Stimulated activated CD4-positive, alpha-beta T cell treated with anti-CD3 and anti-CD28 coated beads, Interleukin-1b, Interleukin-23, amount 100 ng/mL, for 4 hours (primary cell): ENCODE results near the gene DHRS12.
"Not testable (repeated sequence)": the region's sequence is repeated elsewhere in the genome, so short reads cannot be mapped to it uniquely, and the experiment has no call there.

Experiments
- DNase-seq, 2 donors: peaks; one replicate each; pipeline ENCODE4 v3.0.0-alpha.2; 2020; ENCODE audit warnings: low read depth in 2 of 2

The DHRS12 gene

DNA sequence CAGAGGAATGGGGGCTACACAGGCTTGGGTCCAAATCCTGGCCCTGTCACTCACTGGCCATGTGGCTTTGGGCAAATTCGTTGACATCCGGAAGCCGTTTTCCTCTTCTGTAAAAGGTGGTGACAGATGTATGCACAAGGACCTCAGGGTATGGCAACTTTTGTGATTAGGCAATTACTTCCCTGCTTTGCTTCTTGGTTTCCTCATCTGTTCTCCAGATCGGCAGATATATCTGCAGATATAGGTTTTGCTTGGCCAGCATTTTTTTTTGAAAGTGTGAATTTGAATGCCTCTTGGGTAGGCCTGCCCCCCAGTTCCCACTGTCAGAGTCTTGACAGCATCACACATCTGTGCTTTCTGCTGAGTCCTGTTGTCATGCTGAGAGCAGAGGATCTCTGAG, 23.3 kb upstream of the DHRS12 start:
- DNase-seq: no peak

DNA sequence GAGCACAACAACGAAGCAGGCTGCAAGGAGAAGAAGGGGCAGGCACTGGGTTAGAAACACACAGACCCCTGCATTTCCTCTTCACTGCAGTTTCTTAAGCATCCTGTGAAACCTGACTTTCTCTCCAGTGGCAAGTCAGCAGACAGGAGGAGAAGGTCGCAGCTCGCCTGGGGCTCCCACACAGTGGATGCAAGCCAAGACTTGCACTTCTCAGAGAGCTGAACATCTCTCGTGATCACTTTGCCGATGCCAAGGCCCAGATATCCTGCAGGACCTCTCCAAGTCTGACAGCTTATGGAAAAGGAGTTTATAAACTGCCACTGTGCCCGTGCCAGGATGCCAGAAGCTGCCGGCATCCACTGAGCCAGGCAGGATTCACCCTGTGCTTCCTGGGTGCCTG, 22.6 kb upstream of the DHRS12 start:
- no peak for DNase-seq

DNA sequence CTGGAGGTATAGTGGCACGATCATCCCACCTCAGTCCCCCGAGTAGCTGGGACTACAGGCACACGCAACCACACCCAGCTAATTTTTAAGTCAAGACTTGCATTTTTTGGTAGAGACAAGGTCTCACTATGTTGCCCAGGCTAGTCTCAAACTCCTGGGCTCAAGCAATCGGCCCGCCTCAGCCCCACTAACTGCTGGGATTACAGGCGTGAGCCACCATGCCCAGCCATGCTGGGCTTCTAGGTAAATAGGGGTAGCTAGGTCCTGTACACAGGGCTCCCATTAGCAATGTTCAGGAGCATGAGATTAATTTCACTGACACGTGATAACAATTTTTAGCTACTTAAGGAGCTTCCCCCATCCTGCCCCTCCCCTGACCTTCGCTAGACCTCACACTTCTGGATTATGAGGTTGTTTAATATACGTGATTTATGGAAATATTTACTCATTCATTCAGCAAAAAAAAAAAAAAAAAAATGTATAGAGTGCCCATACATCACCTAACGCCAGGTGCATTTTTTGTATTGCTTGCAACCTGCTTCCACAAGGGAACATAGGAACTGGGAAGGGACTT, 21.8 kb upstream of the DHRS12 start:
- no peak for DNase-seq

DNA sequence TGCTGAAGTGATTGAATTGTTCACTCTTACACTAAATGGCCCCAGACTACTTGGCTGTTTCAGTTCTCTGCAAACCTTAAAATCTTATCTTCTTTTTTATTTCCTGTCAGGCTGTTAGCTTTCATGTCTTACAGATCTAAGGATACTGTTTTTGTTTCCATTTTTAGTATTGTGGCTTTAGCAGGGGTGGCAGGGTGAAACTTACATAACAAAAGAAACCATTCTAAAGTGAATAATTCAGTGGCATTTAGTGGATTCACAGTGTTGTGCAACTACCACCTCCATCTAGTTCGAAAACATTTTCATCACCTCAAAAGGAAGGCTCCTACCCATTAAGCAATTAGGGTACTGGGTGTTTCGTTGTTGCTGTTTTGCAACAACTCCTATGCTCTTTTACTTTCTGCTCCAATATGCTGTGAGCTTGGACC, 21.2 kb upstream of the DHRS12 start:
- no peak for DNase-seq

DNA sequence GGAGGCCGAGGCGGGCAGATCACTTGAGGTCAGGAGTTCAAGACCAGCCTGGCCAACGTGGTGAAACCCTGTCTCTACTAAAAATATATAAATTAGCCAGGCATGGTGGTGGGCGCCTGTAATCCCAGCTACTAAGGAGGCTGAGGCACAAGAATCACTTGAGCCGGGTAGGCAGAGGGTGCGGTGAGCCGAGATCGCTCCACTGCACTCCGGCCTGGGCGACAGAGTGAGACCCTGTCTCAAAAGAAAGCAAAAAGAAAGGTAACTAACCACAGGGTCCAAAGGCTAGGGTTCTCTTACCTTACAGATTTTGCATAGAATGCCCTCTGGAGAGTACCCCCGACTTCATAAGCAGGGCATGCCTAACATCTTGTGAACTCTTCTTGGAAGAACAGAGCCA, 20.7 kb upstream of the DHRS12 start:
- not testable (repeated sequence) for DNase-seq

DNA sequence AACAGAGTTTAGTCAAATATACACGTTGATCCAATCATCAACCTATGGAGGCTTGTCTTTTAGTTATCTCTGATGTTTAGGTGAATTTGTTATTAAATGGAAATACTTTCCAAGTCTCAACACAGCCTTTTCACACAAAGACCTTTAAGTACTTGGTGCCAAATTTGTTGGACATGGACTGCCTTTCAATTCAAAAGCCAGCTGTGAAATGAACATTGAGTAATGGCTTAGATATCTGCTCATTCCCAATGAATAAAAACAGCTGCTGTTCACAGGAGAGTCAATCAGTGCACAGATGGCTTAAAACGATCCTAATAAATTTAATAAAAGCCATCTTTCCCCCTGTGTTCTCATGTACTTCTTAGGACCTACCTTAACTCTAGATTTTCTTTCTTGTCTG, 19.9 kb upstream of the DHRS12 start:
- no peak for DNase-seq

DNA sequence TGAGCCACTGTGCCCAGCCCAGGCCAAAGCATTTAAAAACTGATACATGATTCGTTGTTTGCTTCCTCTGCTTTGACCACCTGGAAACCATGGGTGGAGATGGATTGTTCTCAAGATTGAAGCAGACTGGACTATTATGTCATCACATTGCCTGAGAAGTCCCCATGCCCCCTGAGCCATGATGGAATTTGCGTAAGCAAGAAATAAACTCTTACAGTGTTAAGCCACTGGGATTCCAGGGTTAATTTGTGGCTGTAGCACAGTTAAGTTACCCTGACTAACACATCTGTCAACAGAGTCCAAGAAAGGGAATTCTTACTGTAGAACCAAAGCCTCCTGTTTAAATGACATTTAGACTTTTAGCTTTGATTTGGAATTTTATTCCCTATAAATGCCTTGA, 19.4 kb upstream of the DHRS12 start:
- DNase-seq: no peak

DNA sequence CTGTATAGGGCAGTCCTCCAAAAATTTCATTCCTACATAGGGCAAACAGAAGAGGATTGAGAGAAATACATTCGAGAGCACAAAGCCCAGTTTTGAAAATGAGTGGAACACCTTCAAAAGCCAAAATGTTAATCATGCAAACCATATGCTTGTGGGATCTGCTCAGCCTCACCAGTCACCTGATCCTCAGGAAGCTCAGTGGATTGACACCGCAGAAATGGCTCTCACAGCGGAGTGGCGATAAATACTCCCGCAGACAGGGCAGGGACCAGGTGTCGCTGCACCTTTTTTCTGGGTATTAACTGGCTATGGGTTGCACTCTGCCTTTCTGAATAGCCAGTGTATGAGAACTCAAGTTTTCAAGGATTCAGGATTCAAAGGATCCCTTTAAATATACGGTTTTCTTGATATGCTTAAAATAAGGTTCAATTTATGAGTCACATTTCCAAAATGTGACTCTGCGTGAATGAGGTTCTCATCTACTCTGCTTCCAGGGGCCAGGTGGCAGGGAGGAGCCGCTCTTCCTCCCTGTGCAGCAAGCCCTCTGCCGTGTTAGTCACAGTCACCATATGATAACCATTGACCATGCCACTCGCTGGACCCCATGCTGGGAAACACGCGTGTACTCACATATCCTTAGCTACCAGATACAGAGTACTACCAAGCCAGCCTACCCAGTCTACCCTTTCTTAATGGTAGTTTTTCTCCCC, 18.3 kb upstream of the DHRS12 start:
- no peak for DNase-seq

DNA sequence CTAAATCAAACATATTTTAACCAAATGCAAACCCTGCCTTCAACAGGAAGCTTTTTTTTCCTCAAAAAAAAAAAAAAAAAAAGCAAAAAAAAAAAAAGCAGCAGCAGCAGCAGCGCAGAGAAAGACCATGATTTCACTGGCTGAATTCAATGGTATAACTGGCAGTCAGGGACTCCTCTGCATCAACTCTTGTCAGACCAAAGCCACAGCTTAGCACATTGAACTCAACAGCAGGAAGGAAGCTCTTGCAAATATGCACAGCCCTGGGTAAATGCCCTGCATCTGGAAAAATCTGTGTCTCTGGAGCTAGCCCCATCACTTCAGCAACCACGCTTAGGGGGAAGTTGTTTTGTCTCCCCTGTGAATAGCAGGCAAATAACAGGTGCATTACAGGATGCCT, 17.6 kb upstream of the DHRS12 start:
- DNase-seq: no peak

DNA sequence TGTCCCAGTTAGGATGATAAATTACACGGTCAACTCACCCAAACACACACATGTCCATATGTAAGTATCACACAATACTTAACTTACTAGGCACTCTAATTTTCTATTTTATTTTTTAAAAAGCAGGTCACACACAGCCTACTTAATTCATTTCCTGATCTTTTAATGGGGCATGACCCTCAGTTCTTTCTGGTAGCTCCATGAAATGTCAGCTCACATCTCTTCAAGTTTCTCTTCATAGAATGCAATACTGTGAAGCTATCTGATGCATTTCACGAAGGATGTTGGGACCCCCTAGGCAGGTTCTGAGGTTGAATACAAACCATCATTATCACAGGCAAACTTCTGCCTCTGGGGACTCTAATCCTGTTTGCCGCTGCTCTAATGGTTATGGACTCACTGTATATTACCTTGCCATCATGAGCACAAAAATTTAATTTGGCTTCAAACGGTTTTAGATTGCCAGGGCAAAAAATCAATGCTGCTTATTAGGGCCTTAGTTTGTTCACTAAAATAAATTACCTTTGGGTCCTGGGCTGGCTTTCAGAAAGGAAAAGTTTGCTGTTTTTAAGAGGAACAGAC, 16.1 kb upstream of the DHRS12 start:
- DNase-seq: no peak

DNA sequence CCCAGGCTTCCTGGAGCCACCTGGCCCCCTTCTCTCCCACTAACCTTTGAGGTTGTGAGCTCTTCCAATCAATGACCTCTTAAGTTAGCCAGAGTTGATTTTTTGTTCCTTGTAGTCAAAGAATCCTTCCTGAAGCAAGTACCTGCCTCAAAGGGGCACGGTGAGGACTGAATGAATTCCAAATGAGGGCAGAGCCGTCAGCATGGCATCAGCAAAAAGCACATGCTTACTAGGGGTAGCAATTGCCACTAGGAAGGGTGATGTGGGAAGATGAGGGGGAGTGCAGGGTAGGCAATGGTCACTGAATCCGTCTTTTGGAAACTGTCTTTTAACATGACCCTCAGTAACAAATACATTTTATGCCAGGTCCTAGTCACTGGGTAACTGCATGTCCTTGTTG, 15.6 kb upstream of the DHRS12 start:
- no peak for DNase-seq

DNA sequence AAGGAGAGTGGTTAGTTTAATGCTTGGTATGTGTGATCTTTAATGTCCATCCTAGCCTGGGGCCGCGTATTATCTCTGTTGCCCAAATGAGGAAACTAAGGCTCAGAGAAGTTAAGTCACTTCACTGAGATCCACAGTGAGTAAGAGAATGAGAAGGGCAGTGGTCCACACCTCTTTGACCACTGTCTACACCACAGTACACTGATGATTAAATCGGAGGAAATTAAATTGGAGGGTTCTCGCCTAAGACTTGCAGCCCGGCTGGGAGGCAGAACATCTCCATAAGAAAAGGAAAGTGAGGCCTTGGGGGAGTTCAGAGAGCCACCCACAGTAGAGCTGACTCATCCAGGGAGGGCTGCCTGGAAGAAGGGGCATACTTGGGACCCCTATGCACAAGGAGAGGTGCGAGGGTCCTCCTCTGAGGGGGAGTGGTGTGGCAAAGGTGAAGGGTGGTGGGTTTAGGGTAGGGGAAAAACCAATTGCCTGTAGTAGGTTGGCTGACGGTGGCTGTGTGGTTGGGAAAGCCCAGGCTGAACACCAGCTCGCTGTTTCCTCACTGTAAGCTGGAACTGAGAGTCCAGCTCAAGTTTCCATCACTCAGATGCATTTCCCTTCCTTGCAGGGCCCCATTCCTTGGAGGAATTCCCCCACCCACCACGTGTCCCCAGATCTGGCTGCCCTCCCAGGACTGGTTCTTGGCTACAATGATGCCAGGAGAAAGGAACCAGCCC, 15.0 kb upstream of the DHRS12 start:
- DNase-seq: peak in 1 of 2 donors; percentile 57

DNA sequence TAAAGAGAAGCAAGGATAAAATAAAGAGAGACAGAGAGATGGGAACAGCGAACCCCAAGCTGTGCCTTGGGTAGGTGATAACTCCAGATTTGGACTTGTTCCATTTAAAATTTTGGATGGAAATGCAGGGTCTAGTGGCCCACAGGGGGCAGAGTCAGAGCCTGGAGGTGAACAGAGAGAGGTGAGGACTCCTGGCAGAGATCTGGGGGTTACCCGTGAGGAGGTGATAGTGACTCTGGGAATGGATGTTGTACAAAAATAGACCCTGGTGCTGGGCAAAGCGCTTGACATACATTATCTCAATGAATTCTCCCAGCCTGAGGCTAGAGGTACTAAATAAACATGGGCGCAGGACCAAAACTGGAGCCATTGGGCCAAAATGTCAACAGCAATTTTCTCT, 14.3 kb upstream of the DHRS12 start:
- DNase-seq: no peak

DNA sequence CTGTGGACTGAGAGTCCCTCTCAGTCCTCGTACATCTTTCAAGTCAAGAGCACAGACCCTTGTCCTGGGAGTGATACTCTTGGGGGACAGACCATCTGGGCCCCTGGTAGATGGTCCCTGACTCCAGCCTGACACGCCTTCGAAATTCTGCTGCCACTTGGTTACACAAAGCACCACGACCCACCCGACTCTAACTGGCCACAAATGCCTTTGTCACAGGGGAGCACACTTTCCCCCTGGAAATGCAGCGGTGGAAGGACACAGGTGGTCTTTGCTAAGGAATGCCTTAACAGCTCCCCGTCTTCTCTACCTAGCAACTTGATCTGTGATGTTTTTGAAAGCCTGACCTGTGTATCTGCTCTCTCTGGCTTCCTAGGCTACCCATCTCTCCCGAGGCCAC, 13.8 kb upstream of the DHRS12 start:
- DNase-seq: no peak

DNA sequence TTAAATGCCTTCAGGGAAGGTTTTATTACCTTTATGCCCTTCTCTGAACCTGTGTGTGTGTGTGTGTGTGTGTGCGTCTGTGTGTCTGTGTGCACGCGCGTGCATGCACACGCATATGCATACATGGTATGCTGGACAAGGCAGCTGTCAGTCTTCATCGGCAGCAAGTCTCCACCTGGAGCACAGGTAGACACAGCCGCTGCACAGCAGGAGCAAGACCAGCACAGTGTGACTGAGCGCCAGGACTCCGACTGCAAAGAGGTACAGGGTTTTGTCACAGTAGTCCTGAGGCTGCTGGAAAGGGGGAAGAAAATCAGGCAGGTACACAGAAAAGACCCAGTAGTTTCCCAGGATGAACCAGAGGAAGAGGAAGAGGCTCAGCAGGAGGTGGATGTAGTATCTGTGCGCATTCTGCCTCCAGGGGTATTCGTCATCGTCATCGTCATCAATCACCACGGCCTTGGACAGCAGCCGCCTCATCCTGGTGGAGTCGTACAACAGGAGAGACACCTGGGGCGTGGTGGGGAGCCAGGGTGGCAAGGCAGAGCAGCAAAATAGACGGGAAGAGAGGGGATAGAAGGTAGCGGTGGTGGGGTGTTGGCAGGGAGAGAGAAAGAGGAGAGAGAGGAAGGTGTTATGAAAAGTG, 12.8 kb upstream of the DHRS12 start:
- no peak for DNase-seq

DNA sequence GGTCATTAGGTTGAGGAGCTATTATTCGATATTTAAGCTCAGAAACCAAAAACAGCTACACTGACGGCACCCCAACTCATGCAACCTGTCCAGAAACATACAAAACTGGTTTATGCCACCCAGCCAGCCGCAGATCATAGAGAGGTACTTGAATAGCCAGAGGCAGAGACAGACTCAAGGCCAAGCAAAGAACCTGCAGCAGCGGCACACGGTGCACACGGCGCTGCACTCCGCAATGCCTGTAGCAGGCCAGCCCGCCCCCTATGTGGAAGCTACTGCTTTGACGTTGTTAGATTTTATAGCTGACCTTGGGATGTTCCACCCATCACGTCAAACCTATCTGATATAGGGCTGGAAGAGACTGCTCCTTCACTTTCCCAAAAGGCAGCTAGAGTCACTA, 11.9 kb upstream of the DHRS12 start:
- no peak for DNase-seq

DNA sequence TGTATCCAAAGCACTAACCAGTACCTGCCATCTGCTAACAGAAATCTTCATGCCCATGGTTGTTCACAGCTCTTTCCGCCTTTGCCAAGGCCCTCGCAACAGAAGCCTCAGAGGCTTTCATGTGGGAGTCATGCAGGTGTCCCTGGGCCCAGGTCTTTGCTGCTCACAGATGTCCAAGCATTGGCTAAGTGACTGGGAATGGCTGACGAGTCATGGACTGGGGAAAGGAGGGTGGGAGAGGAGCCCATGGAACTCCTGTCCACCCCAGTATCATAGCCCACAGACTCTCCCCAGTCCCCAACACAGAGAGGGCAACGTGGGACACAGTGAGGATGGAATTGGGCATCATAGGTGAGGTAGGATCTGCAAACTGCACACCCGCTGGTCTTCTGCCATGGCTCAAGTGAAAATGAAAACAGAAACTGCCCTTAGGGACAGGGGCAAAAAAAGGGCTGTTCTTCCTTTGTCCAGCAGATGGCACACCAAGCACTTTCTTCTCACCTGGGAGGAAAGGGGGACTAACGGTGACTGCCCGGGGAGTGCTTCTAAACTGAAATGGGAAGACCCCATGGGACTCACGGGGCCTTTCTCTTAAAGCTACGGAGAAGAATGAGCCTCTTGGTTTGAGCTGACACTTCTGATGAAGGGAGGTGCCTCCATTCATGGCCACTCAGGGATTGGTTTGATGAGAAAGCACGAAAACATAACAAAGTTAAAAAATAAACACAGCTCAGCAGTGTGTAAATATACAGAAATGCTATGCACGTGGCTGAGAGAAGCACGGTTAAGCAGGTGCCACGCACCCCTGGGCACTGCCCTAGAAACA, 11.1 kb upstream of the DHRS12 start:
- DNase-seq: peak; percentile 44 to 74

DNA sequence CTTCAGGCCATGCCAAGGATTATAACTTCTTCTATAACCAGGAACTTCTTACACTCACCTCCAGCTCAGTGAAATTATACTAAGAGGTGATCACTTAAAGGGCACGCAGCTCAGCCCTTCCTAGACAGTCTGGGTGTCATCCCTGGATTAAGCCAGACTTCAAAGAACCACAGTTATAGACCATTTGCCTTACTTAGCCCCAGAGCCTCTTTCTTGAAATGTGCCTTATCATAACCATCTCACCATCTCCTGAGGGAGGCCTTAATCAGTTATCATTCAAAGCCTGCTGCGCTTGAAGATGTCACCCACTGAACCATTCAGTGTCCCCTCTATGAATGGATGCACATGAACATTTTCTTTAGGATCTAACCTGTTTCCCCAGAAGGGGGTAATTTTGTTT, 10.1 kb upstream of the DHRS12 start:
- no peak for DNase-seq

DNA sequence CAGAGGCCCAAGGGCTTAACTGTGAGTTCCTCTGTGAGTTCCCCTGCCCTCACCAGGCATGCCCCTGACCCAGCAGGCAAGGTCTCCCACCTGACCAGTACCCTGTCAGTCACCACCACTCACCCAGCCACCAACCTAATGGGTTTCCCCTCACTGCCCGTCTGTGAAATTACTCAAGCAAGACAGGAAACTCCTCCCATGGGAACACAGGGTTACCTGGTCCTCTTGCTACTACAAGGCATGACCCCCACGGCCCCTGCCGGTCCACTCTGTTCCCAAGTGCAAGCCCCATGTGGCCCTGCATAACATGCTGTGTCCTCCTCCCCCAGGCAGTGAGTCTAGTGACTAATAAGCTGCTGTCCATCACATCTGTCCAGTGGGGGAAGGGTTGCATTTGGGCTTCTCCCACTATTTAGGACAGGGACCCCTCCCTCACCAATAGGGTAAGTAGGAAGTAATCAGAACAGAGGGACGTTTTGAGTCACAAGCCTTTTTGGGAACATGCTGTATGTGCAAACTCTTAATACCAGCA, 8.0 kb upstream of the DHRS12 start:
- no peak for DNase-seq

DNA sequence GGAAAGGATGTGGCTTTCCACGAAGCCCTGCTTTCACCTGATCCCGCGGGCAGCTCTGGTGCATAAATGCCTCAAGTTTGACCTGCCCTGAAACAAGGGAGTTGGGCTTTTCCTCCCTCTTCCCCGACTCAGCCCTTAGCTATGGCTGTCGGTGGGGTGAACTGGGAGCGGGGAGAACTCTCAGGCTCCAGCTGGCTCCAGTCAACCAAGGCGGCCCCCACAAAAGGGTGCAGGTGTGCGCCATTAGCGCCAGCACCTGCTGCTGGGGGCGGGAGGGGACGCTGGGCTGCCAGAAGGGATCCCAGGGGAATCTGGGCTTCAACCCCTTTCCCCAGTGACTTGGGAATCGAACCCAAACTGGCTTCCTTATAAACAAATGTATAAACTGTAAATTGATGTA, 7.1 kb upstream of the DHRS12 start:
- DNase-seq: no peak

DNA sequence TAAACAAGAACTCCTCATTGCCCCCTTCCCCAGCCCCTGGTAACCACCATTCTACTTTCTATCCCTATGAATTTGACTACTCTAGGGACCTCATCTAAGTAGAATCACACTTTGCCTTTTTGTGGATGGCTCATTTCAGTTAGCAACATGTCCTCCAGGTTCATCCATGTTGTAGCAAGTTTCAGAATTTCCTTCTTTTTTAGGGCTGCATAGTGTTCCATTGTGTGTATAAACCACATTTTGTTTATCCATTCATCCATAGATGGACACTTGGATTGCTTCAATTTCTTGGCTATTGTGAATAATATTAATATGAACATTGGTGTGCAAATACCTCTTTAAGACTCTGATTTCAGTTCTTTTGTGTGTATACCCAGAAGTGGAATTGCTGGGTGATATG, 4.8 kb upstream of the DHRS12 start:
- no peak for DNase-seq
